ENCODE data around the gene PTPN9. TPM values are rescaled to one million over a fixed set of nuclear protein-coding genes. Genes with fewer than 3 reads are reported as not detected.

The PTPN9 gene
- total and polyA plus RNA-seq, 2 of the 4 experiments (the other 2 are of a cell fraction), result 26.5 to 38.9 TPM

- peak overlapping the region; percentile 53 for H2AFZ ChIP-seq (replicated peaks; ENCODE audit: low read length, poor library complexity)
Observed at GRCh38 chr15:75620058-75620820, 41.1 kb upstream of the PTPN9 start.

More at GRCh38 chr15:75620058-75620820, 41.1 kb upstream of the PTPN9 start:
- H3K9me1 ChIP-seq (ENCODE audit: insufficient read depth, low read length), result peaks cover 4% of the 10 kb centered on the region; the same call in 1 of the 2 replicates
- H3K4ac ChIP-seq (ENCODE audit: low read depth, low read length), result peak overlapping the region; percentile 72; the same call in 1 of the 2 replicates
- H3K36me3 ChIP-seq (ENCODE audit: control insufficient read depth, insufficient read depth, low read length), result peaks cover 31% of the 10 kb centered on the region
- peak overlapping the region; percentile 78; the same call in 1 of the 2 replicates for H3K23ac ChIP-seq (ENCODE audit: low read depth, low read length)
- peak overlapping the region in 1 of 2 experiments; percentile 83; a peak in 2 of 4 replicates for H4K8ac ChIP-seq (ENCODE audit: low read depth in 2 of 2, low read length in 2 of 2)
- H3K4me1 ChIP-seq (ENCODE audit: control insufficient read depth, insufficient read depth, low read length), result peaks cover 9% of the 10 kb centered on the region
- peak overlapping the region; percentile 31; the same call in 1 of the 2 replicates for H4K5ac ChIP-seq (ENCODE audit: low read depth, low read length)
- H4K91ac ChIP-seq (ENCODE audit: insufficient read depth, low read depth, low read length), result 0 out of 2 replicates have a peak overlapping the region, but pooled peaks have one; percentile 7
- ChIA-PET CTCF (interaction anchor here (0.8 to 1.3 kb wide), 5 partner anchors 12 to 127 kb away, joined by 3 to 4 read pairs (median 3); no protein-coding TSS in a partner anchor), POLR2A (ENCODE audit: unreplicated experiment) (interaction anchor here (0.8 kb wide), 1 partner anchor 27 kb away, joined by 3 read pairs; the partner anchor contains the start of gene SNX33)
- no peaks in the 10 kb centered on the region for H3K9me3 ChIP-seq (ENCODE audit: control insufficient read depth, insufficient read depth, low read length)
- H2BK5ac ChIP-seq (ENCODE audit: low read depth, low read length, poor library complexity, severe bottlenecking), result peak overlapping the region; percentile 83
- no CpG with 5 or more reads among the region's 4 CpGs for WGBS, 2 experiments (ENCODE audit: extremely low coverage in 2 of 2, insufficient read length in 1 of 2)
- H3K27ac ChIP-seq (ENCODE audit: insufficient read depth, low read length), result peak overlapping the region; percentile 78
- dilution Hi-C loops (cut with HindIII; ENCODE audit: low sequenced_read_pairs, unreplicated experiment) (no loop called here), in situ Hi-C loops (cut with MboI; ENCODE audit: low sequenced_read_pairs) (no loop called here), intact Hi-C loops (cut with micrococcal nuclease) (loop anchor here (5.0 to 10.0 kb wide), 2 partner anchors 43 to 55 kb away; partner anchors contain the start of gene PTPN9)
- peak overlapping the region; percentile 66 for H2AK9ac ChIP-seq (replicated peaks; ENCODE audit: low read depth, low read length, poor library complexity)
- peak overlapping the region; percentile 31; the same call in 1 of the 3 replicates for H2BK15ac ChIP-seq (ENCODE audit: low read depth, low read length)
- peaks cover 14 to 46% of the 10 kb centered on the region in 2 experiments; a peak in 3 of 4 replicates for H3K79me1 ChIP-seq (ENCODE audit: low read depth in 1 of 2, low read length in 2 of 2)
- peak overlapping the region; percentile 44; the same call in 1 of the 2 replicates for H2AK5ac ChIP-seq (ENCODE audit: low read depth, low read length)
- no peak overlapping the region for H3K4me3 ChIP-seq (ENCODE audit: insufficient read depth, low read depth, low read length)
- peak; percentile 39 for DNase-seq
- H3K56ac ChIP-seq (ENCODE audit: extremely low read depth, insufficient read depth, low read length), result peak overlapping the region; percentile 25
- peak overlapping the region; percentile 42; the same call in 1 of the 2 replicates for H3K9ac ChIP-seq (ENCODE audit: low read depth, low read length)
- peaks cover 7% of the 10 kb centered on the region; the same call in 1 of the 2 replicates for H4K20me1 ChIP-seq (ENCODE audit: insufficient read depth, low read length)
- peak overlapping the region; percentile 40 for H3K18ac ChIP-seq (ENCODE audit: low read depth, low read length)
- BruUV-seq (replicated peaks), result no TSS peak
- H3K27me3 ChIP-seq (ENCODE audit: control insufficient read depth, insufficient read depth, low read length), result no peaks in the 10 kb centered on the region
- peak overlapping the region; percentile 76; the same call in 1 of the 2 replicates for H2BK120ac ChIP-seq (ENCODE audit: low read depth, low read length)
- H2BK20ac ChIP-seq (ENCODE audit: low read depth, low read length), result no peak overlapping the region
- TF ChIP-seq SMC3 (IDR thresholded peaks at IDR 0.05; ENCODE audit: low read depth, low read length), result no peak
- no peak for TF ChIP-seq ELK1 (IDR thresholded peaks at IDR 0.05; ENCODE audit: borderline replicate concordance, low read depth, low read length)
- no peak for TF ChIP-seq RFX5 (IDR thresholded peaks at IDR 0.05; ENCODE audit: low read depth, low read length)
- TF ChIP-seq CEBPB (IDR thresholded peaks at IDR 0.05; ENCODE audit: low read depth, low read length), result peak; percentile 57
- H3K14ac ChIP-seq (replicated peaks; ENCODE audit: low read depth, low read length), result peak overlapping the region; percentile 96
- peak; percentile 53 for ATAC-seq (ENCODE audit: low read depth)
- peak overlapping the region; percentile 74 for H3K4me2 ChIP-seq (ENCODE audit: low read depth, low read length)
